A549 (cell line): ENCODE data around the gene COL17A1.

ENCODE experiments used
- CHD2 ChIP-seq: fragments of 150-350 bp; IDR thresholded peaks from 2 replicates; pipeline ENCODE4 v1.6.1; 2014; ENCODE audit warnings: low read length; ENCODE audit not compliant: partially characterized antibody
- EP300 ChIP-seq, 2 experiments: fragments of >200 bp; sonication (Bioruptor Twin); formaldehyde crosslinking; IDR thresholded peaks; 2 replicates in 1 of 2; 3 replicates in 1 of 2; pipeline ENCODE4 v1.6.1; 2016 to 2017
- FOSL2 ChIP-seq, 2 experiments: fragments of 450-650 bp in 1 of 2; fragments of >200 bp in 1 of 2; sonication (Bioruptor Twin) in 1 of 2; formaldehyde crosslinking; IDR thresholded peaks; 2 replicates each; pipeline versions ENCODE4 v1.5.0 to v1.6.1; 2016 to 2020; ENCODE audit warnings: mild to moderate bottlenecking in 1 of 2, moderate library complexity in 1 of 2
- HOXB5 ChIP-seq: fragments of 250-450 bp; sonication (Bioruptor Pico); IDR thresholded peaks from 2 replicates; pipeline ENCODE4 v1.5.0; 2020; ENCODE audit warnings: mild to moderate bottlenecking, moderate library complexity
- KDM1A ChIP-seq: fragments of 200-600 bp; sonication (generic); IDR thresholded peaks from 2 replicates; pipeline ENCODE4 v1.6.1; 2016; ENCODE audit warnings: low read depth, mild to moderate bottlenecking
- POLR2A ChIP-seq: IDR thresholded peaks from 2 replicates; pipeline ENCODE4 v1.6.1; 2012; ENCODE audit warnings: mild to moderate bottlenecking, low read length
- RFX5 ChIP-seq: fragments of 450-650 bp; IDR thresholded peaks from 2 replicates; pipeline ENCODE4 v1.7.1; 2014; ENCODE audit warnings: antibody characterized with exemption, mild to moderate bottlenecking, moderate library complexity
- ZFP36 ChIP-seq: fragments of 450-650 bp; IDR thresholded peaks from 2 replicates; pipeline ENCODE4 v1.6.1; 2014; ENCODE audit warnings: borderline replicate concordance; ENCODE audit not compliant: partially characterized antibody
- ZNF302 ChIP-seq: fragments of 250-450 bp; sonication (Bioruptor Pico); IDR thresholded peaks from 2 replicates; pipeline ENCODE4 v1.9.0; 2021; ENCODE audit warnings: inconsistent platforms, mild to moderate bottlenecking, moderate library complexity
- TF ChIP-seq, protein P1 (sequence below): fragments of 200-600 bp; sonication (generic); IDR thresholded peaks from 2 replicates; pipeline ENCODE4 v1.6.1; 2016; ENCODE audit warnings: antibody characterized with exemption, mild to moderate bottlenecking, moderate library complexity
- TF ChIP-seq, protein P2 (sequence below): IDR thresholded peaks from 2 replicates; pipeline ENCODE4 v1.6.1; 2012
- TF ChIP-seq, protein P3 (sequence below): fragments of 450-650 bp; IDR thresholded peaks from 2 replicates; pipeline ENCODE4 v1.6.1; 2014; ENCODE audit warnings: antibody characterized with exemption
- TF ChIP-seq, protein P4 (sequence below): fragments of >200 bp; sonication (Bioruptor Twin); formaldehyde crosslinking; IDR thresholded peaks from 3 replicates; pipeline ENCODE4 v1.5.1; 2016

DNA sequence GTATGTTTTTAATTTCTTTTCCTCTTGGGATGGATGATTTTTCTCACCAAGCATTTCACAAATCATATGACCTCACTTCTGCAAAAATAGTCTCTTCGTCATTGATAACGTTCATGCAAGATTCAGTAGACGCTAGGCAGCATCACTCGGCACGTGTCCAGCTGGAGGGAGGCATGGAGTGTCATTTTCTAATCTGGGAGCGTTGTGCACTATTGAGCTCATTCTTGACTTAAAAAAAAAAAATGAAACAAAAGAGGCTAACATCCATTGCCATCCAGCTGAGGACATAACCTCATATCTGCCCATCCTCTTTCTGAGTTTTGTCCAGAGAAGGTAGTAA, 56.2 kb downstream of the COL17A1 start:
- TF ChIP-seq, protein P1, sequence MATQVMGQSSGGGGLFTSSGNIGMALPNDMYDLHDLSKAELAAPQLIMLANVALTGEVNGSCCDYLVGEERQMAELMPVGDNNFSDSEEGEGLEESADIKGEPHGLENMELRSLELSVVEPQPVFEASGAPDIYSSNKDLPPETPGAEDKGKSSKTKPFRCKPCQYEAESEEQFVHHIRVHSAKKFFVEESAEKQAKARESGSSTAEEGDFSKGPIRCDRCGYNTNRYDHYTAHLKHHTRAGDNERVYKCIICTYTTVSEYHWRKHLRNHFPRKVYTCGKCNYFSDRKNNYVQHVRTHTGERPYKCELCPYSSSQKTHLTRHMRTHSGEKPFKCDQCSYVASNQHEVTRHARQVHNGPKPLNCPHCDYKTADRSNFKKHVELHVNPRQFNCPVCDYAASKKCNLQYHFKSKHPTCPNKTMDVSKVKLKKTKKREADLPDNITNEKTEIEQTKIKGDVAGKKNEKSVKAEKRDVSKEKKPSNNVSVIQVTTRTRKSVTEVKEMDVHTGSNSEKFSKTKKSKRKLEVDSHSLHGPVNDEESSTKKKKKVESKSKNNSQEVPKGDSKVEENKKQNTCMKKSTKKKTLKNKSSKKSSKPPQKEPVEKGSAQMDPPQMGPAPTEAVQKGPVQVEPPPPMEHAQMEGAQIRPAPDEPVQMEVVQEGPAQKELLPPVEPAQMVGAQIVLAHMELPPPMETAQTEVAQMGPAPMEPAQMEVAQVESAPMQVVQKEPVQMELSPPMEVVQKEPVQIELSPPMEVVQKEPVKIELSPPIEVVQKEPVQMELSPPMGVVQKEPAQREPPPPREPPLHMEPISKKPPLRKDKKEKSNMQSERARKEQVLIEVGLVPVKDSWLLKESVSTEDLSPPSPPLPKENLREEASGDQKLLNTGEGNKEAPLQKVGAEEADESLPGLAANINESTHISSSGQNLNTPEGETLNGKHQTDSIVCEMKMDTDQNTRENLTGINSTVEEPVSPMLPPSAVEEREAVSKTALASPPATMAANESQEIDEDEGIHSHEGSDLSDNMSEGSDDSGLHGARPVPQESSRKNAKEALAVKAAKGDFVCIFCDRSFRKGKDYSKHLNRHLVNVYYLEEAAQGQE: no peak
- TF ChIP-seq ZNF302 (CRISPR knock-in tag) (no peak), CHD2 (no peak), POLR2A (no peak), HOXB5 (CRISPR knock-in tag) (no peak), EP300 (IDR thresholded peaks at IDR 0.05) (no peak), KDM1A (no peak), FOSL2 (IDR thresholded peaks at IDR 0.05) (no peak), FOSL2 (CRISPR knock-in tag; IDR thresholded peaks at IDR 0.05) (no peak), RFX5 (no peak), ZFP36 (no peak)
- TF ChIP-seq, protein P2, sequence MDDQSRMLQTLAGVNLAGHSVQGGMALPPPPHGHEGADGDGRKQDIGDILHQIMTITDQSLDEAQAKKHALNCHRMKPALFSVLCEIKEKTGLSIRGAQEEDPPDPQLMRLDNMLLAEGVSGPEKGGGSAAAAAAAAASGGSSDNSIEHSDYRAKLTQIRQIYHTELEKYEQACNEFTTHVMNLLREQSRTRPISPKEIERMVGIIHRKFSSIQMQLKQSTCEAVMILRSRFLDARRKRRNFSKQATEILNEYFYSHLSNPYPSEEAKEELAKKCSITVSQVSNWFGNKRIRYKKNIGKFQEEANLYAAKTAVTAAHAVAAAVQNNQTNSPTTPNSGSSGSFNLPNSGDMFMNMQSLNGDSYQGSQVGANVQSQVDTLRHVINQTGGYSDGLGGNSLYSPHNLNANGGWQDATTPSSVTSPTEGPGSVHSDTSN: no peak
- TF ChIP-seq, protein P3, sequence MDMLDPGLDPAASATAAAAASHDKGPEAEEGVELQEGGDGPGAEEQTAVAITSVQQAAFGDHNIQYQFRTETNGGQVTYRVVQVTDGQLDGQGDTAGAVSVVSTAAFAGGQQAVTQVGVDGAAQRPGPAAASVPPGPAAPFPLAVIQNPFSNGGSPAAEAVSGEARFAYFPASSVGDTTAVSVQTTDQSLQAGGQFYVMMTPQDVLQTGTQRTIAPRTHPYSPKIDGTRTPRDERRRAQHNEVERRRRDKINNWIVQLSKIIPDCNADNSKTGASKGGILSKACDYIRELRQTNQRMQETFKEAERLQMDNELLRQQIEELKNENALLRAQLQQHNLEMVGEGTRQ: no peak
- TF ChIP-seq, protein P4, sequence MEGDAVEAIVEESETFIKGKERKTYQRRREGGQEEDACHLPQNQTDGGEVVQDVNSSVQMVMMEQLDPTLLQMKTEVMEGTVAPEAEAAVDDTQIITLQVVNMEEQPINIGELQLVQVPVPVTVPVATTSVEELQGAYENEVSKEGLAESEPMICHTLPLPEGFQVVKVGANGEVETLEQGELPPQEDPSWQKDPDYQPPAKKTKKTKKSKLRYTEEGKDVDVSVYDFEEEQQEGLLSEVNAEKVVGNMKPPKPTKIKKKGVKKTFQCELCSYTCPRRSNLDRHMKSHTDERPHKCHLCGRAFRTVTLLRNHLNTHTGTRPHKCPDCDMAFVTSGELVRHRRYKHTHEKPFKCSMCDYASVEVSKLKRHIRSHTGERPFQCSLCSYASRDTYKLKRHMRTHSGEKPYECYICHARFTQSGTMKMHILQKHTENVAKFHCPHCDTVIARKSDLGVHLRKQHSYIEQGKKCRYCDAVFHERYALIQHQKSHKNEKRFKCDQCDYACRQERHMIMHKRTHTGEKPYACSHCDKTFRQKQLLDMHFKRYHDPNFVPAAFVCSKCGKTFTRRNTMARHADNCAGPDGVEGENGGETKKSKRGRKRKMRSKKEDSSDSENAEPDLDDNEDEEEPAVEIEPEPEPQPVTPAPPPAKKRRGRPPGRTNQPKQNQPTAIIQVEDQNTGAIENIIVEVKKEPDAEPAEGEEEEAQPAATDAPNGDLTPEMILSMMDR: no peak
